A673 (cell line): ENCODE data around the gene ATG5. TPM values are rescaled to one million over a fixed set of nuclear protein-coding genes. Genes with fewer than 3 reads are reported as not detected.

Experiments
- BruUV-seq: library from RNA; stranded (reverse); fragments of 400-500 nt; replicated peaks from 2 replicates; lab custom pipeline; 2021; lab: Mats Ljungman, UMichigan
- CTCF ChIA-PET: fragments of 300-600 bp; sonication (Branson Sonifier 250); formaldehyde crosslinking; loops from one replicate; lab custom pipeline; 2022; ENCODE audit warnings: antibody characterized with exemption; lab: Charles Lee
- POLR2A ChIA-PET: fragments of 300-600 bp; sonication (Branson Sonifier 250); formaldehyde crosslinking; loops from one replicate; lab custom pipeline; 2022; ENCODE audit warnings: antibody characterized with exemption; ENCODE audit not compliant: low non-redundant PET; lab: Charles Lee
- DNase-seq: peaks from one replicate; pipeline ENCODE4 v3.0.0-alpha.2; 2015; ENCODE audit warnings: low spot score
- H3K27ac ChIP-seq: fragments of 200-600 bp; sonication (generic); 2 replicates; pipeline ENCODE4 v1.5.1; 2016; ENCODE audit warnings: mixed run types, low read depth, mild to moderate bottlenecking, mixed read lengths, antibody characterized with exemption, low read length; ENCODE audit not compliant: poor library complexity, severe bottlenecking
- H3K27me3 ChIP-seq: fragments of 200-600 bp; sonication (generic); replicated peaks from 2 replicates; pipeline ENCODE4 v1.6.1; 2017; ENCODE audit warnings: mixed run types, low read depth, mild to moderate bottlenecking, mixed read lengths, antibody characterized with exemption, low read length; ENCODE audit not compliant: insufficient read depth, poor library complexity
- H3K36me3 ChIP-seq: fragments of 200-600 bp; sonication (generic); 2 replicates; pipeline ENCODE4 v1.6.1; 2016; ENCODE audit warnings: mixed run types, mild to moderate bottlenecking, mixed read lengths, antibody characterized with exemption, low read length; ENCODE audit not compliant: insufficient read depth, poor library complexity, severe bottlenecking
- H3K4me1 ChIP-seq: fragments of 200-600 bp; sonication (generic); 2 replicates; pipeline ENCODE4 v1.6.1; 2017; ENCODE audit warnings: mixed run types, mild to moderate bottlenecking, mixed read lengths, antibody characterized with exemption, low read length; ENCODE audit not compliant: insufficient read depth, poor library complexity, severe bottlenecking
- H3K4me3 ChIP-seq: fragments of 200-600 bp; sonication (generic); 2 replicates; pipeline ENCODE4 v1.5.1; 2016; ENCODE audit warnings: low read depth, mixed run types, mild to moderate bottlenecking, mixed read lengths, low read length; ENCODE audit not compliant: poor library complexity, severe bottlenecking
- H3K9me3 ChIP-seq: fragments of 200-600 bp; sonication (generic); 2 replicates; pipeline ENCODE4 v1.6.1; 2016; ENCODE audit warnings: mixed run types, low read depth, mild to moderate bottlenecking, mixed read lengths, antibody characterized with exemption, low read length; ENCODE audit not compliant: poor library complexity, severe bottlenecking
- CTCF ChIP-seq: fragments of 300-800, 200-600 bp; sonication (generic); conservative IDR thresholded peaks from 2 replicates; pipeline ENCODE4 v1.5.1; 2017; ENCODE audit warnings: low read depth, mild to moderate bottlenecking, antibody characterized with exemption, low read length, moderate library complexity, mixed read lengths
- EZH2 ChIP-seq: fragments of 200-600 bp; sonication (generic); IDR thresholded peaks from 2 replicates; pipeline ENCODE4 v1.6.1; 2017; ENCODE audit warnings: borderline replicate concordance, low read depth, mild to moderate bottlenecking, mixed read lengths, antibody characterized with exemption, low read length; ENCODE audit not compliant: poor library complexity, severe bottlenecking
- intact Hi-C: fragments of 100-400 bp; cut with micrococcal nuclease; formaldehyde crosslinking; loops from one replicate; pipeline ENCODE4 v1.10.0; 2022; ENCODE audit not compliant: unreplicated experiment
- total RNA-seq: library from RNA; stranded (reverse); gene quantifications from 2 replicates; pipeline ENCODE4 v1.2.3, GENCODE V29; 2021

Gene ATG5
- total RNA-seq, 1 experiment from 2014 or later, result 37.0 TPM

DNA sequence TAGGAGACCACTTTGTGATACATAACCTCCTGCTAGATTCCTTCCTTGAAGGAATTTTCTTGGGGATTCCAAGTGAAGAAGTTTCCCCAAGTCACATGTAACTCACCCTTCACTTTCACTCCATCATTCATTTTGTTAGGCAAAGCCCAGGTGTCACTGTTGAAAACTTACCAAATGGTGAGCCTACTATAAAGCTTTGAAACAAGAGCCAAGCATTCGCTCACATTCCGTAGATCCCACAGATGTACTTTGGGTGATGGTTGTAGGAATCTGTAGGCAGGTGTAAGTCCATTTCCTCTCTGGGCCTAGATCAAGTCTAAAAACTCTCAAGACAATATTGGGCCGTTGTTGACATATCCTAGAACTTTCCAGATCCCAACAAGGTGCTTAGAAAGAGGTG is 165.4 kb downstream of the ATG5 start:
- no peak for TF ChIP-seq EZH2
- TF ChIP-seq CTCF, result no peak
- no TSS peak for BruUV-seq
- ChIA-PET POLR2A (no interaction called here), CTCF (no interaction called here)
- Histone ChIP-seq H3K9me3 (no peaks in the 10 kb centered on the region), H3K27me3 (no peaks in the 10 kb centered on the region), H3K4me1 (no peaks in the 10 kb centered on the region), H3K27ac (no peak overlapping the region), H3K4me3 (no peak overlapping the region), H3K36me3 (no peaks in the 10 kb centered on the region)
- intact Hi-C loops, result no loop called here
- DNase-seq, result no peak

- BruUV-seq, result no TSS peak
- intact Hi-C loops, result no loop called here
- no peak overlapping the region for H3K4me3 ChIP-seq
- DNase-seq, result no peak
- H3K27ac ChIP-seq, result no peak overlapping the region
- CTCF ChIA-PET, result no interaction called here
- POLR2A ChIA-PET, result no interaction called here
- no peak for TF ChIP-seq CTCF
- no peak for TF ChIP-seq EZH2
- no peaks in the 10 kb centered on the region for H3K27me3 ChIP-seq
- no peaks in the 10 kb centered on the region for H3K9me3 ChIP-seq
- H3K4me1 ChIP-seq, result no peaks in the 10 kb centered on the region
- H3K36me3 ChIP-seq, result no peaks in the 10 kb centered on the region
Observed at GRCh38 chr6:106159531-106159940, 166.0 kb downstream of the ATG5 start.

DNA sequence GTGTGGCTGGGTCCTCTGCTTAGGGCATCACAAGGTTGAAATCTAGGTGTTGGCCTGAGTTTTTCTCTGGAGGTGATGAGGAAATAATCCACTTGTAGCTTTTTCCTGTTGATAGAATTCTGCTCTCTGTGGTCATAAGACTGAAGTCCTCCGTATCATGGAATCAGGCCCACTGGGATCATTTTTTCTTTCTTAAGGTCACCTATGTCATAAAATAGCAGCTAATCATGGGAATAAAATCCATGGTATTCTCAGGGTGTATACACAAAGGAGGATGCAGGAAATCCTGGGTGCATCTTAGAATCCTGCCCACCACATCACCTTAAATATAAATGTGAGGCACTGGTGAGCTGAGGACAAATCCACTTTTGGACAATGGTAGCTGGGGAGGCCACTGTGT is 166.7 kb downstream of the ATG5 start:
- no peaks in the 10 kb centered on the region for H3K9me3 ChIP-seq
- no peaks in the 10 kb centered on the region for H3K27me3 ChIP-seq
- no peak for DNase-seq
- intact Hi-C loops, result no loop called here
- POLR2A ChIA-PET, result no interaction called here
- H3K4me3 ChIP-seq, result no peak overlapping the region
- CTCF ChIA-PET, result no interaction called here
- TF ChIP-seq EZH2 (no peak), CTCF (no peak)
- no peak overlapping the region for H3K27ac ChIP-seq
- H3K4me1 ChIP-seq, result no peaks in the 10 kb centered on the region
- no TSS peak for BruUV-seq
- H3K36me3 ChIP-seq, result no peaks in the 10 kb centered on the region

DNA sequence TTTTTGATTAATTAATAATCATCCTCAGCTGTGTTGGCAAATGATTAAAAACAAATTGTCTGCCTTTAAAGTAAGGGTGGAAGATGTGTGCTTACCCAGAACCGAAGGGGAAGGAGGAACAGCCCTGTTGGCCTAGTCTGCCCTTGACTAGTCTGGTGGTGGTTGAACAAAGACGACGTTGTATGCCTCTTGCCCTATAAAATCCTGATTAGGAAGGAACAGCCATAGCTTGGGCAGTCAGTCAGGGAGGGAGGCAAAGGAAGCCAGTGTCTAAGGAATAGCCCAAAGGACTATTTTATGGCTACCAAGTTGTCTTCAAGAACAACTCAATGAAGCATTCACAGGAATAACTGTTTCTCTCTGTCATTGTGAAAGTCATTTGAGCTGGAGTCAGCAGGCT is 168.7 kb downstream of the ATG5 start:
- Histone ChIP-seq H3K36me3 (no peaks in the 10 kb centered on the region), H3K27ac (no peak overlapping the region), H3K9me3 (no peaks in the 10 kb centered on the region), H3K4me1 (no peaks in the 10 kb centered on the region), H3K4me3 (no peak overlapping the region), H3K27me3 (no peaks in the 10 kb centered on the region)
- no peak for DNase-seq
- POLR2A ChIA-PET, result no interaction called here
- intact Hi-C loops, result no loop called here
- no peak for TF ChIP-seq CTCF
- BruUV-seq, result no TSS peak
- CTCF ChIA-PET, result no interaction called here
